ENCODE measurements around the gene CLEC16A. TPM values are rescaled to one million over a fixed set of nuclear protein-coding genes. Genes with fewer than 3 reads are reported as not detected.

CLEC16A gene
- total and polyA plus RNA-seq, 5 donors from 2014 or later = 11.8 to 38.9 (median 12.3) TPM

DNA sequence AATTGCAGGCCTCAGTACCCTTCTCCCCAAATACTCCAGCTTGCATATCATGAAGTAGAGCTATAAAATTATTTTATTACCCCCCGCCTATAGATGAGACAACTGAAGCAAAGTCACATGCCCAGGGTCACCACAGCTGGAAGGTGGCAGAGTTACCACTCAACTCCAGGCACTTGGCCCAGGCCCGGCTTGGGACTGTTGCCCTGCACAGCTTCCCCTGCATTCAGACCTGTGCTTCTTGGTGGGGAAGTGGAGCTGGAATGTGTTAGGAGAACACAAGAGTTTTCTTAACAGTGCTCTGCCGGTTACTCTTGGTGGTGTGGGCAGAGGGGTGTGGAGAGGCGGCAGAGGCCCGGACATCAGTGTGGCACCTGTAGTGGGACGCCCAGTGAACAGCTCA, 162.4 kb downstream of the CLEC16A start:
- peaks cover 17% of the 10 kb centered on the region for H3K4me1 ChIP-seq (ENCODE audit: control insufficient read depth, insufficient read depth, low read length, poor library complexity, severe bottlenecking)
- H3K9me3 ChIP-seq (ENCODE audit: control insufficient read depth in 2 of 2, low read length in 2 of 2) = peaks cover 0 to 9% of the 10 kb centered on the region in 2 experiments
- H3K9me3 Mint-ChIP-seq = peaks cover 0 to 3% (median 0%) of the 10 kb centered on the region in 7 donors
- H3K27ac Mint-ChIP-seq = no peak overlapping the region
- H3K36me3 ChIP-seq (ENCODE audit: control insufficient read depth, insufficient read depth, low read length) = no peaks in the 10 kb centered on the region
- H3K4me3 Mint-ChIP-seq = no peak overlapping the region
- H3K4me3 ChIP-seq (ENCODE audit: low read depth, low read length) = no peak overlapping the region
- no peak overlapping the region for H3K27ac ChIP-seq (ENCODE audit: insufficient read depth, low read length, poor library complexity, severe bottlenecking)
- peaks cover 6% of the 10 kb centered on the region for H3K36me3 Mint-ChIP-seq
- peaks cover 22 to 27% (median 24%) of the 10 kb centered on the region in 4 donors for H3K4me1 Mint-ChIP-seq
- DNase-seq (no peak), ATAC-seq (ENCODE audit: low read depth in 2 of 2) (no peak)
- H3K27me3 Mint-ChIP-seq = no peaks in the 10 kb centered on the region
- H3K27me3 ChIP-seq (ENCODE audit: control insufficient read depth, insufficient read depth, low read length) = no peaks in the 10 kb centered on the region

DNA sequence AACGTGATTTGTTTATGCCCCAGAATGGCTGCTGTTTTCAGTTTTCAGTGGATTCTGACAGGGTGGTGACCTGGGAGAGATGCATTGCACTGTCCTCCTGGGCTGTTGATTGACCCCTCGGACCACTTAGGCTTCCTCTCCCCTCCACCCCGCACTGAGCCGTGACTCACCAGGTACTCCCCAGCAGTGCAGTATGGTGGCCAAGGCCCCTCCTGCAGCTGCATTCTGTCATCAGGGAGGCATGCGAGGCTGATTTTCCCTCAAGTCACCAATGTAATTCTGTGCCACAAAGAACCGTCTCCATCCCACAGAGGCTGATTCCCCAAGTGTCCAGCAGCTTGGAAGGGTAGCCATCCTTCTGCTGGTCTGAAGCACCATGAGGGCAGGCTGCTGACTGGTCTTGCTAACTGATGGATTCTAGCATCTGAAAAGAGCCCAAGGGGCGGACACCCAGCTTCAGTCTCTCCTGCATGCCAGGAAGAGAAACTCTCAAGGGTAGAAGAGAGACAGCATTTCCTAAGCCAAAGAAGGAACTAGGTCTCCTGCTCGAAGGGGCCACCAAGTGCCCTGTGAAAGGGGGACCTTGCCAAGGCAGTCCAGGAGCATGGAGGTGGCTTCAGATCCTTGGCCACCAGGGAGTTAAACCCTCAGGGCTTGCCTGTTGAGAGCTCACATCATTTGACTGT, 163.6 kb downstream of the CLEC16A start:
- no peak for DNase-seq
- H3K4me1 ChIP-seq (ENCODE audit: control insufficient read depth, insufficient read depth, low read length, poor library complexity, severe bottlenecking) = peaks cover 19% of the 10 kb centered on the region
- no peak overlapping the region for H3K27ac Mint-ChIP-seq
- peaks cover 15 to 29% (median 19%) of the 10 kb centered on the region in 4 donors for H3K4me1 Mint-ChIP-seq
- no peak for ATAC-seq (ENCODE audit: low read depth in 2 of 2)
- peaks cover 9% of the 10 kb centered on the region for H3K36me3 Mint-ChIP-seq
- H3K27me3 Mint-ChIP-seq = no peaks in the 10 kb centered on the region
- no peak overlapping the region for H3K4me3 ChIP-seq (ENCODE audit: low read depth, low read length)
- H3K9me3 Mint-ChIP-seq = peaks cover 0 to 3% (median 0%) of the 10 kb centered on the region in 7 donors
- no peak overlapping the region for H3K4me3 Mint-ChIP-seq
- H3K27ac ChIP-seq (ENCODE audit: insufficient read depth, low read length, poor library complexity, severe bottlenecking) = no peak overlapping the region
- no peaks in the 10 kb centered on the region for H3K27me3 ChIP-seq (ENCODE audit: control insufficient read depth, insufficient read depth, low read length)
- H3K36me3 ChIP-seq (ENCODE audit: control insufficient read depth, insufficient read depth, low read length) = no peaks in the 10 kb centered on the region
- peaks cover 0 to 9% of the 10 kb centered on the region in 2 experiments for H3K9me3 ChIP-seq (ENCODE audit: control insufficient read depth in 2 of 2, low read length in 2 of 2)

DNA sequence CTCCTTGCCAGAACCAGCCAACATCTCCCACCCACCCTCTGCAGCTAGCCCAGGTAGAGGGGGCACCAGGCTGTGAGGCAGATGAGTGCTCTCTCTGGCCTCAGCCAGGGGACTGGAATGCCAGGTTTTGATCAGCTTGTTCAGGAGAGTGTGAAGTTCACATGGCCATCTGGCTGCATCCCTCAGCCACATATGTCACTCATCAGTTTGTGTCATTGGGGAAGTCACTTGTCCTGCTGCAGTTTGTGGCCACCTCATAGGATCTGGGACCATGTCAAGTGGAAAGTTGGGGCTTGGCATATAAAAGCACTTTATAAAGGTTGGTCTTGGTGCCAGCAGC, 164.1 kb downstream of the CLEC16A start:
- Mint-ChIP-seq H3K4me3 (no peak overlapping the region), H3K27ac (no peak overlapping the region), H3K9me3 (peaks cover 0 to 3% (median 0%) of the 10 kb centered on the region in 7 donors), H3K4me1 (peaks cover 15 to 34% (median 23%) of the 10 kb centered on the region in 4 donors), H3K27me3 (no peaks in the 10 kb centered on the region), H3K36me3 (peaks cover 9% of the 10 kb centered on the region)
- Histone ChIP-seq H3K4me3 (ENCODE audit: low read depth, low read length) (no peak overlapping the region), H3K9me3 (ENCODE audit: control insufficient read depth in 2 of 2, low read length in 2 of 2) (peaks cover 0 to 9% of the 10 kb centered on the region in 2 experiments), H3K36me3 (ENCODE audit: control insufficient read depth, insufficient read depth, low read length) (no peaks in the 10 kb centered on the region), H3K27me3 (ENCODE audit: control insufficient read depth, insufficient read depth, low read length) (no peaks in the 10 kb centered on the region), H3K27ac (ENCODE audit: insufficient read depth, low read length, poor library complexity, severe bottlenecking) (no peak overlapping the region), H3K4me1 (ENCODE audit: control insufficient read depth, insufficient read depth, low read length, poor library complexity, severe bottlenecking) (peaks cover 23% of the 10 kb centered on the region)
- no peak for DNase-seq
- no peak for ATAC-seq (ENCODE audit: low read depth in 2 of 2)

DNA sequence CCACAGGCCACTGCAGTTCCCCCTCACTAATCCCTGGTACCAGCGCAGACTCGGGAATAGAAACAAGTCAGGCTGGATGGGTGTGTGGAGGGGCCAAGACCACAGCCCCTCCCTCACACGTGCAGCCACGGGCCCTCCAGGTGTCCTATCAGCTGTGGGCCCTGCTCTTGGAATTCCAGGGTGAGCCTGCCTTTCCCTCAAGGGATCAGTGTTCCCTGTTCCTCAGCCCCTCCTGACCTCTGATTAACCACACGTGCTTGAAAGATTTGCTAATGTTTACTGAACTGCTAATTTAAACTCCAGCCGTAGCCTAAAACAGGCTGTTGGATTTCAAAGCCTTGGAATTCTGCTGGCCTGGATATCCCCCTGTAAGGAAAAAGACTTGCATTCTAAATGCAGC, 165.2 kb downstream of the CLEC16A start:
- H3K4me1 Mint-ChIP-seq = peaks cover 23 to 36% (median 30%) of the 10 kb centered on the region in 4 donors
- H3K4me3 Mint-ChIP-seq = no peak overlapping the region

DNA sequence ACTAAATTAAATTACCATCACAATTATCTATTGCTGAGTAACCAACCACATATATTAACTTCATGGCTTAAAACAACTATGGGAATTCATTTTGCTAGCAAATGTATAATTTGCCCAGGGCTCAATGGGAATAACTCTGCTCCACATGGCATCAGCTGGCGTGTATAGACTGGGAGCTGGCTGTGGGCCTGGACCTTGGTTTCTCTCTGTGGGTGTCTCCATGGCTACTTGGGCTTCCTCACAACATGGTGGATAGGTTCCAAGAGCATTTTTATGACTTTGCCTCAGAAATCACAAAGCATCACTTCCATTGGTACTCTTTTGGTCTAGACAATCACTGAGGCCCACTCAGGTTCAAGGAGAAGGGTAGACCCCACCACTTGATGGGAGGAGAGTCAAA, 166.8 kb downstream of the CLEC16A start:
- peaks cover 22% of the 10 kb centered on the region for H3K4me1 ChIP-seq (ENCODE audit: control insufficient read depth, insufficient read depth, low read length, poor library complexity, severe bottlenecking)
- peaks cover 14 to 31% (median 24%) of the 10 kb centered on the region in 4 donors for H3K4me1 Mint-ChIP-seq
- H3K27me3 ChIP-seq (ENCODE audit: control insufficient read depth, insufficient read depth, low read length) = no peaks in the 10 kb centered on the region
- ATAC-seq (ENCODE audit: low read depth in 2 of 2) (no peak), DNase-seq (no peak)
- H3K9me3 ChIP-seq (ENCODE audit: control insufficient read depth in 2 of 2, low read length in 2 of 2) = peaks cover 0 to 9% of the 10 kb centered on the region in 2 experiments
- no peaks in the 10 kb centered on the region for H3K36me3 ChIP-seq (ENCODE audit: control insufficient read depth, insufficient read depth, low read length)
- peaks cover 0 to 3% (median 0%) of the 10 kb centered on the region in 7 donors for H3K9me3 Mint-ChIP-seq
- peaks cover 9% of the 10 kb centered on the region for H3K36me3 Mint-ChIP-seq
- no peaks in the 10 kb centered on the region for H3K27me3 Mint-ChIP-seq
- H3K4me3 ChIP-seq (ENCODE audit: low read depth, low read length) = no peak overlapping the region
- H3K27ac ChIP-seq (ENCODE audit: insufficient read depth, low read length, poor library complexity, severe bottlenecking) = no peak overlapping the region
- H3K27ac Mint-ChIP-seq = no peak overlapping the region
- no peak overlapping the region for H3K4me3 Mint-ChIP-seq

More for the DNA sequence above, 165.2 kb downstream of the CLEC16A start:
- H3K27me3 Mint-ChIP-seq = no peaks in the 10 kb centered on the region
- no peak for ATAC-seq (ENCODE audit: low read depth in 2 of 2)
- H3K36me3 ChIP-seq (ENCODE audit: control insufficient read depth, insufficient read depth, low read length) = no peaks in the 10 kb centered on the region
- H3K9me3 ChIP-seq (ENCODE audit: control insufficient read depth in 2 of 2, low read length in 2 of 2) = peaks cover 0 to 9% of the 10 kb centered on the region in 2 experiments
- H3K9me3 Mint-ChIP-seq = peaks cover 0 to 3% (median 0%) of the 10 kb centered on the region in 7 donors
- H3K4me3 ChIP-seq (ENCODE audit: low read depth, low read length) = no peak overlapping the region
- no peak for DNase-seq
- no peaks in the 10 kb centered on the region for H3K27me3 ChIP-seq (ENCODE audit: control insufficient read depth, insufficient read depth, low read length)
- peaks cover 9% of the 10 kb centered on the region for H3K36me3 Mint-ChIP-seq
- no peak overlapping the region for H3K27ac Mint-ChIP-seq
- H3K27ac ChIP-seq (ENCODE audit: insufficient read depth, low read length, poor library complexity, severe bottlenecking) = no peak overlapping the region
- H3K4me1 ChIP-seq (ENCODE audit: control insufficient read depth, insufficient read depth, low read length, poor library complexity, severe bottlenecking) = peaks cover 30% of the 10 kb centered on the region

DNA sequence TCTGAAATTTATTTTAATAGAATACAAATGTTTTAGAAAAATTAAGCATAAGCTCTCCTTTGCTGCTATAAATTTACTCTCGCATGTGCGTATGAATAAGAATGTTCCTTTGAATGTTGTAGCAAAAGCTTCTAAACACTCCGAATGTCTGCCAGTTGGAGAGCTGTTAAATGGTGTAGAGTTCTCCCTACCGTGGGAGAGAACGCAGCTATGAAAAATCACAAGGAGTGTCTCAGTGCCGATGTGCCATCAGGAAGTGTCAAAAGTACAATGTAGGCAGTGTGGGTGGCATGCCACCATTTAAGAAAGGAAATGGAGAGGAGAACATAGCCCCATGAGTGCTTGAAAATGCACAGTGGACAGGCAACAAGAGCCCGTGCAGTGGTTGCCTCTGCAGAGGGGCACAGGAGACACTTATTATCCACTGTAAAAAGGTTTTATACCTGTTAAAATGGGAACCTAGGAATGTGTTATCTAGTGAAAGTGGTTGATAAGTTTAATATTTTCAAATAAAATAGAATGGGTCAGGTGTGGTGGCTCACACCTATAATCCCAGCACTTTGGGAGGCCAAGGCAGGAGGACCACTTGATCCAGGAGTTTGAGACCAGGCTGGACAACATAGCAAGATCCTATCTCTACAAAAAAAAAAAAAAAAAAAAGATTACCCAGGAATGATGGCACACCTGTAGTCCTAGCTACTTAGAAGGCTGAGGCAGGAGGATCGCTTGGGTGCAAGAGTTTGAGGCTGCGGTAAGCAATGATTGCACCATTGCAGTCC, 167.7 kb downstream of the CLEC16A start:
- H3K4me3 Mint-ChIP-seq = no peak overlapping the region
- no peaks in the 10 kb centered on the region for H3K27me3 ChIP-seq (ENCODE audit: control insufficient read depth, insufficient read depth, low read length)
- H3K9me3 ChIP-seq (ENCODE audit: control insufficient read depth in 2 of 2, low read length in 2 of 2) = peaks cover 0 to 9% of the 10 kb centered on the region in 2 experiments
- H3K4me1 ChIP-seq (ENCODE audit: control insufficient read depth, insufficient read depth, low read length, poor library complexity, severe bottlenecking) = peaks cover 22% of the 10 kb centered on the region
- H3K36me3 ChIP-seq (ENCODE audit: control insufficient read depth, insufficient read depth, low read length) = no peaks in the 10 kb centered on the region
- H3K27me3 Mint-ChIP-seq = no peaks in the 10 kb centered on the region
- H3K27ac Mint-ChIP-seq = peak overlapping the region in 2 of 3 donors; percentile 38 to 48
- no peak overlapping the region for H3K27ac ChIP-seq (ENCODE audit: insufficient read depth, low read length, poor library complexity, severe bottlenecking)
- H3K4me1 Mint-ChIP-seq = peaks cover 14 to 30% (median 23%) of the 10 kb centered on the region in 4 donors
- ATAC-seq (ENCODE audit: low read depth in 2 of 2) (no peak), DNase-seq (no peak)
- no peak overlapping the region for H3K4me3 ChIP-seq (ENCODE audit: low read depth, low read length)
- H3K36me3 Mint-ChIP-seq = peaks cover 9% of the 10 kb centered on the region
- H3K9me3 Mint-ChIP-seq = peaks cover 0 to 3% (median 0%) of the 10 kb centered on the region in 7 donors

DNA sequence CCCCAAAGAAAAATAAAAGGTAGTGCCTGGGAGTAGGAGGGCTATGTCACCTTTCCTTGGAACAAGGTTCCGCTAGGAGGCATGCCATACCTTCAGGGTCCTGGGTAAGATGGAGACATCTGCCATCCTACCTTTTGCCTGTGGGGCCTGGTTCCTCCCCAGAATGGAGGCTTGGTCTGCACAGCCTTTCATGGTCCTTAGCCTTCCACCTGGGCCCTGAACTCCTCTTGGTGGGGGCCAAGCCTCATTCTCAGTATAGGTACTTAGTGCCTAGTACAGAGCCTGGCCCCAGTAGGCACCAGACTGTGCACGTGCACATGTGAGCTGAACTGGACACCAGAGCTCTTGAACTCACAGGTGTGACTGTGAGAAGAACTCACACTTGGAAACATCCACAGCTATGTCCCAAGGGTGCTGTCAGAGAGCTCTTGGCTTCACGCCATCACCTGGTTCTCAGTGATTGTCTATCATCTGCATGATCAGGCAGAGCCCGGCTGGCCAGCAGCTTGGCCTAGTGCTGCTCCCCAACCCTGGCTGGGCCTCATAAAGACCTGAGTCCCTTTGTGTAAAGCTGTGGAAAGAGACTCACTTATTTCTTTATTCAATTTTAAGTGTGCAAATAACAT, 168.5 kb downstream of the CLEC16A start:
- Histone ChIP-seq H3K4me1 (ENCODE audit: control insufficient read depth, insufficient read depth, low read length, poor library complexity, severe bottlenecking) (peaks cover 22% of the 10 kb centered on the region), H3K4me3 (ENCODE audit: low read depth, low read length) (no peak overlapping the region), H3K27me3 (ENCODE audit: control insufficient read depth, insufficient read depth, low read length) (no peaks in the 10 kb centered on the region), H3K27ac (ENCODE audit: insufficient read depth, low read length, poor library complexity, severe bottlenecking) (no peak overlapping the region), H3K36me3 (ENCODE audit: control insufficient read depth, insufficient read depth, low read length) (no peaks in the 10 kb centered on the region), H3K9me3 (ENCODE audit: control insufficient read depth in 2 of 2, low read length in 2 of 2) (peaks cover 0 to 9% of the 10 kb centered on the region in 2 experiments)
- Mint-ChIP-seq H3K27ac (peak overlapping the region in 1 of 3 donors; percentile 38), H3K4me1 (peaks cover 14 to 30% (median 25%) of the 10 kb centered on the region in 4 donors), H3K4me3 (peak overlapping the region in 1 of 4 donors; percentile 28), H3K36me3 (peaks cover 9% of the 10 kb centered on the region), H3K27me3 (no peaks in the 10 kb centered on the region), H3K9me3 (peaks cover 0 to 3% (median 0%) of the 10 kb centered on the region in 7 donors)
- ATAC-seq (ENCODE audit: low read depth in 2 of 2) (no peak), DNase-seq (no peak)
